Heart left ventricle (tissue), 16 donors: Measurements from ENCODE around the gene BEND2. TPM values are rescaled to one million over a fixed set of nuclear protein-coding genes. Genes with fewer than 3 reads are reported as not detected.

Source experiments
- ATAC-seq, 4 donors: fragments of 200-7000 bp; cut with Tn5 transposase; one replicate each; pipeline ENCODE4 v1.9.1; 2020 to 2022; ENCODE audit warnings: moderate library complexity in 4 of 4, mild to moderate bottlenecking in 3 of 4, moderate number of reproducible peaks in 1 of 4
- DNase-seq, 5 donors: peaks; one replicate each; pipeline ENCODE4 v3.0.0-alpha.2; 2020
- H3K27ac ChIP-seq, 12 donors: fragments of 200-600 bp; sonication (generic) in 4 of 12; one replicate each; pipeline versions ENCODE4 v1.5.0 to v1.8.0; 2016 to 2022; ENCODE audit warnings: mild to moderate bottlenecking in 2 of 12
- H3K27me3 ChIP-seq, 9 donors: fragments of 200-600 bp; sonication (generic) in 2 of 9; one replicate each; pipeline versions ENCODE4 v1.5.1 to v1.8.0; 2016 to 2022; ENCODE audit warnings: mild to moderate bottlenecking in 3 of 9
- H3K36me3 ChIP-seq, 9 donors: fragments of 200-600 bp; sonication (generic) in 2 of 9; one replicate each; pipeline versions ENCODE4 v1.5.0 to v1.8.0; 2018 to 2022; ENCODE audit warnings: mild to moderate bottlenecking in 2 of 9
- H3K4me1 ChIP-seq, 12 donors: fragments of 200-600 bp; sonication (generic) in 4 of 12; one replicate each; pipeline versions ENCODE4 v1.5.0 to v1.8.0; 2016 to 2022; ENCODE audit warnings: mild to moderate bottlenecking in 3 of 12
- H3K4me3 ChIP-seq, 12 donors: fragments of 200-600 bp; sonication (generic) in 4 of 12; one replicate each; pipeline versions ENCODE4 v1.5.0 to v1.8.0; 2017 to 2022; ENCODE audit warnings: mild to moderate bottlenecking in 9 of 12, moderate library complexity in 4 of 12
- H3K9me3 ChIP-seq, 12 donors: fragments of 200-600 bp; sonication (generic) in 4 of 12; one replicate each; pipeline versions ENCODE4 v1.5.0 to v1.8.0; 2016 to 2022; ENCODE audit warnings: mild to moderate bottlenecking in 1 of 12
- POLR2A ChIP-seq, 2 donors: fragments of 450-650 bp; IDR thresholded peaks; one replicate each; pipeline ENCODE4 v1.6.1; 2017; ENCODE audit warnings: antibody characterized with exemption in 2 of 2, mild to moderate bottlenecking in 2 of 2, moderate library complexity in 2 of 2
- WGBS, 4 donors: extraction: QIAGEN DNeasy Blood & Tissue Kit in 2 of 4; methylation state at CpG; one replicate each; pipeline versions ENCODE4 v1.1.5 to v1.1.7; 2013 to 2018; 5-methylcytosine and 5-hydroxymethylcytosine counted together
- intact Hi-C, 10 donors: fragments of 100-400 bp; cut with DNase I; formaldehyde crosslinking; loops; one replicate each; pipeline versions ENCODE4 v1.11.1 to v1.14.2; 2022
- polyA plus RNA-seq, 2 donors: library from polyadenylated mRNA; stranded (reverse); fragments of 200-250 nt; gene quantifications; one replicate each; pipeline ENCODE4 v1.2.3, GENCODE V29; 2013
- total RNA-seq, 9 donors: library from RNA; depleted of rRNA in 2 of 9; stranded (reverse); fragments of >200 nt in 2 of 9; fragmentation: NEBNext Ultra II Directional in 3 of 9; extraction: Animal tissue kit (Norgen Biotek cat#: 25700) in 3 of 9; gene quantifications; one replicate each; pipeline versions ENCODE4 v1.1.0 to v1.2.4, GENCODE V29; 2016 to 2023
- TF ChIP-seq, protein P1 (sequence below), 12 donors: fragments of 200-600 bp; sonication (generic) in 4 of 12; IDR thresholded peaks; one replicate each; pipeline versions ENCODE4 v1.5.0 to v1.8.0; 2018 to 2022; ENCODE audit warnings: antibody characterized with exemption in 12 of 12, mild to moderate bottlenecking in 5 of 12
- donor health status: ischemic (EF 13 %, LVEDD 7.1; RV severe dilation, severe dysfunction).
- donor health status: healthy with polysubstance abuse.
- donor health status: DM: no; HTN: yes; CAD: no.
- donor health status: DM: no; HTN: no; CAD: no.
- donor health status: ischemic (EF 25% LVEDD 6.9; RV normal size, moderate dysfunction).
- donor health status: ischemic (EF 25% LVEDD 5.7; RV mildly dilated, moderate dysfunction).
- donor health status: healthy.
- donor health status: DM: yes; HTN: yes; CAD: no.
- donor health status: ischemic (EF 35%, LVEDD 5.7; RV mildly dilated, moderate dysfunction).
- donor health status: nonischemic (EF 11% LVEDD 7.7; RV severe dilation, severe dysfunction).
- donor health status: DM: yes; HTN: yes; CAD: no.
- donor health status: PGD.
- donor health status: ischemic (EF 29% LVEDD 5.4; RV normal size, mild dysfunction).
- donor health status: nonischemic (EF 23%, LVEDD 6.1; RV moderate dilation, normal function).

Gene BEND2
- total and polyA plus RNA-seq, 11 donors: 0.06 to 0.21 (median 0.11) TPM; not detected in 8

DNA sequence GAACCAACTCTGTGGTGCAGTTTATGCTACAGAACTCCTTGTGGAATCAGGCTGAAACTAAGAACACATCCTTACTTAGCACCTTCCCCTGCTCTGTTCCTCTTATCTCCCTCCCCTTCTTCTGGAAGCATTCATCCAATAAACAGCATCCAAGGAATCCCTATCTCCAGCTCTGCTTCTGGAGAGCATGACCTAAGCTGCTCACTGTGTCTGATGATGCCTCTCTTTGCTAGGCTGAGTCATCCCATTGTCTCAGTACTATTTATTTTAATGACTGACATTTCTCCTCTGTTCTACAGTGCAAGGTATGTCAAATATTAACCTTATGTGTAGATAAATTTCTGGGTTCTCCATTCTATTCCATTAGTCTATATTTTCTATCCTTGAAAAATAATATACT is 71.2 kb downstream of the BEND2 start:
- TF ChIP-seq, protein P1, sequence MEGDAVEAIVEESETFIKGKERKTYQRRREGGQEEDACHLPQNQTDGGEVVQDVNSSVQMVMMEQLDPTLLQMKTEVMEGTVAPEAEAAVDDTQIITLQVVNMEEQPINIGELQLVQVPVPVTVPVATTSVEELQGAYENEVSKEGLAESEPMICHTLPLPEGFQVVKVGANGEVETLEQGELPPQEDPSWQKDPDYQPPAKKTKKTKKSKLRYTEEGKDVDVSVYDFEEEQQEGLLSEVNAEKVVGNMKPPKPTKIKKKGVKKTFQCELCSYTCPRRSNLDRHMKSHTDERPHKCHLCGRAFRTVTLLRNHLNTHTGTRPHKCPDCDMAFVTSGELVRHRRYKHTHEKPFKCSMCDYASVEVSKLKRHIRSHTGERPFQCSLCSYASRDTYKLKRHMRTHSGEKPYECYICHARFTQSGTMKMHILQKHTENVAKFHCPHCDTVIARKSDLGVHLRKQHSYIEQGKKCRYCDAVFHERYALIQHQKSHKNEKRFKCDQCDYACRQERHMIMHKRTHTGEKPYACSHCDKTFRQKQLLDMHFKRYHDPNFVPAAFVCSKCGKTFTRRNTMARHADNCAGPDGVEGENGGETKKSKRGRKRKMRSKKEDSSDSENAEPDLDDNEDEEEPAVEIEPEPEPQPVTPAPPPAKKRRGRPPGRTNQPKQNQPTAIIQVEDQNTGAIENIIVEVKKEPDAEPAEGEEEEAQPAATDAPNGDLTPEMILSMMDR (IDR thresholded peaks at IDR 0.05): no peak
- TF ChIP-seq POLR2A (IDR thresholded peaks at IDR 0.05): no peak
- intact Hi-C loops: no loop called here
- H3K27ac ChIP-seq: no peak overlapping the region
- no peak for DNase-seq
- no peaks in the 10 kb centered on the region for H3K27me3 ChIP-seq
- H3K4me1 ChIP-seq: peaks cover 0 to 4% (median 0%) of the 10 kb centered on the region in 12 donors
- peak in 2 of 4 donors; percentile 41 to 63 for ATAC-seq
- H3K36me3 ChIP-seq: no peaks in the 10 kb centered on the region
- H3K9me3 ChIP-seq: no peaks in the 10 kb centered on the region
- H3K4me3 ChIP-seq: no peak overlapping the region

DNA sequence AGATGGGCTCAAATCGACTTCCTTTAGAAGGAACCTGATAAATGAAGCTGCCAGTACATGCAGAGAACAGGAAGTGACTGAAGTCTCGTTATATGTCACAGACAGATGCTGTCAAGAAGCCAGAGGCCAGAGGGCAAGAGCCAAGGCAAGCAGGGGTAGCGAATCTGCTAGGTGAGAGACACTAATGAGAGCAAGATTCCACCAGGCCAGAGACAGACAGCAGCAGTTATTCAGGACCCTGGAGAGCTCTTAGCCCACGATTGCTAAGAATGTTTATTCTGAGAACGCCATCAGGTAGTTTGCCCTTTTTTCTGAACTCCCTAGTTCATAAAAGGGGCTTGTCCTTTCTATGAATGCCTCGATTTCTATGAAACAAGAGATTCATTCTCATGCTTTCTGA is 73.7 kb downstream of the BEND2 start:
- no peaks in the 10 kb centered on the region for H3K36me3 ChIP-seq
- WGBS, 4 donors: 15 to 29% (median 22%) methylated on average over 6 of the region's 6 CpGs
- TF ChIP-seq, protein P1 (IDR thresholded peaks at IDR 0.05): no peak
- no peak for TF ChIP-seq POLR2A (IDR thresholded peaks at IDR 0.05)
- no peaks in the 10 kb centered on the region for H3K9me3 ChIP-seq
- no peak overlapping the region for H3K27ac ChIP-seq
- no peaks in the 10 kb centered on the region for H3K27me3 ChIP-seq
- peaks cover 0 to 4% (median 0%) of the 10 kb centered on the region in 12 donors for H3K4me1 ChIP-seq
- no peak overlapping the region for H3K4me3 ChIP-seq
- intact Hi-C loops: no loop called here
- no peak for ATAC-seq
- DNase-seq: no peak

DNA sequence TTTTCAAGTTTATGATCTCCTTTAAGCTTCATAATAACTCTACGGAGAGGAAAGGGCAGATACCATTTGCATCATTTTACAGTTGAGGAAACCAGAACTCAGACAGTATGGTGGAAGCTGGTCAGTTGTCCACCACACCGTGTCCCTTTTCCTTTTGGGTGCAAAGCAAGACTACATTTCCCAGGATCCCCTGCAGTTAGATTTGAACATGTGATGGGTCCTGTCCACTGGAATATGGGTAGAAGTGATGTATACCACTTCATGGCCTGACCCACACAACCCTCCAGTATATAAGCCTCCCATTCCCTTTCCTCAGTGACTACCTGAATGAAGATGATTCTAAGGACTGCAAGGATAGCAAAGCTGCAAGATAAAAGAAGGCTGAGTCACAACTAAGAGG is 74.7 kb downstream of the BEND2 start:
- DNase-seq (no peak), ATAC-seq (no peak)
- no peak overlapping the region for H3K27ac ChIP-seq
- no peaks in the 10 kb centered on the region for H3K9me3 ChIP-seq
- WGBS, 4 donors: 68 to 87% (median 81%) methylated on average over 2 of the region's 2 CpGs
- H3K36me3 ChIP-seq: no peaks in the 10 kb centered on the region
- no peaks in the 10 kb centered on the region for H3K4me1 ChIP-seq
- no peaks in the 10 kb centered on the region for H3K27me3 ChIP-seq
- TF ChIP-seq, protein P1 (IDR thresholded peaks at IDR 0.05): no peak
- TF ChIP-seq POLR2A (IDR thresholded peaks at IDR 0.05): no peak
- intact Hi-C loops: no loop called here
- H3K4me3 ChIP-seq: no peak overlapping the region

DNA sequence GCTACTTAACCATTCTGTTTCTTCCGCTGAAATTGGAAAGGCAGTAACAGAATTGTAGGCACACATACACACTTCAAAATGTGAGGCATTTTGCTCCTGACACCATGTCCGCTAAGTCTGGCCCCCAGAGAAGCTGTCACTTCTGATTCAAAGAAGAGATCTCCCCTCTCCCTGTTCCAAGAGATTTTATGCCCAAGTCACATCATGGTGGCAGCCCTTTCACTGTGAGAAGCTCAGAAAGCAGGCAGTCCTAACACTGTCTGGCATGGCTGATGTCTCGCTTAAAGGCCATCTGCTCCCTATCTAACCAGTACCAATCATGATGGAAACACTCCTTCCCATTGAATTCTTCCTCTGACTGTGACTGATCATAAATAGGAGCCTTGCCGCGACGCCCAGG is 83.9 kb downstream of the BEND2 start:
- ATAC-seq (no peak), DNase-seq (no peak)
- Histone ChIP-seq H3K27me3 (peaks cover 0 to 7% (median 0%) of the 10 kb centered on the region in 9 donors), H3K4me3 (no peak overlapping the region), H3K27ac (no peak overlapping the region), H3K4me1 (no peaks in the 10 kb centered on the region), H3K9me3 (no peaks in the 10 kb centered on the region), H3K36me3 (no peaks in the 10 kb centered on the region)
- WGBS, 4 donors: 67 to 91% (median 82%) methylated on average over 6 of the region's 6 CpGs
- TF ChIP-seq POLR2A (IDR thresholded peaks at IDR 0.05): no peak
- TF ChIP-seq, protein P1 (IDR thresholded peaks at IDR 0.05): no peak
- intact Hi-C loops: no loop called here
